Cardiac fibroblast (primary cell): ENCODE measurements around the gene AGFG2.
"Not testable (repeated sequence)": the region's sequence is repeated elsewhere in the genome, so short reads cannot be mapped to it uniquely, and the experiment has no call there.

ENCODE experiments used
- DNase-seq, 2 donors: peaks; one replicate each; pipeline versions ENCODE4 v3.0.0 to v3.0.0-alpha.2; 2010; ENCODE audit warnings: low read depth in 2 of 2
- H3K4me3 ChIP-seq, 2 donors: replicated peaks in 1 of 2; 1 replicate in 1 of 2; 2 replicates in 1 of 2; pipeline ENCODE4 v1.5.1; 2011; ENCODE audit warnings: low read depth in 2 of 2, low read length in 2 of 2, mild to moderate bottlenecking in 2 of 2, moderate library complexity in 1 of 2
- CTCF ChIP-seq: IDR thresholded peaks from one replicate; pipeline ENCODE4 v1.5.1; 2011; ENCODE audit warnings: low read depth, mild to moderate bottlenecking, low read length, inconsistent platforms

Gene AGFG2

GRCh38 chr7:100546926-100547800 lies 8.2 kb downstream of the AGFG2 start:
- no peak for DNase-seq
- no peak overlapping the region for H3K4me3 ChIP-seq
- no peak for TF ChIP-seq CTCF

DNA sequence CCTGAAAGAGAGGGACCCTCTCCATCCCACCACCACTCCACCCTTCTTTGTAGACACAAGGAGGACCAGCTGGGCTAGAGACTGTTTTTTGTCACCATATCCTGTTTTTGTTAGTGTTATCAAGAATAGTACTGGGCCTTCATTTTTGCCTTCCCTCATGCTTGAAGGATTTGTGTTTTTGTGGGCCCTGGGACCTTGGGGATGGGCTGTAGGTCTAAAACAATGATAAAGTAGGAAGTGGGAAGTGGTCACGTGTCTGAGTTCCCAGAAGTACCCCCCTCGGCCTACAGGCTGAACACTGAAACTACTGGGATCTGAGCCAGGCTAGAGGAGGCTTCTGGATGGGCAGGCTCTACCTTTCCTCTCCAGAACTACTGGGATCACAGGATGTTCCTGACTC lies 8.9 kb downstream of the AGFG2 start:
- H3K4me3 ChIP-seq, result no peak overlapping the region
- TF ChIP-seq CTCF, result peak; percentile 9
- peak; percentile 56 to 90 for DNase-seq

GRCh38 chr7:100548446-100548845 lies 9.4 kb downstream of the AGFG2 start:
- peak in 1 of 2 donors; percentile 44 for DNase-seq
- not testable (repeated sequence) for H3K4me3 ChIP-seq

GRCh38 chr7:100552532-100552931 lies 13.5 kb downstream of the AGFG2 start:
- DNase-seq, result no peak
- TF ChIP-seq CTCF, result no peak
- no peak overlapping the region for H3K4me3 ChIP-seq

DNA sequence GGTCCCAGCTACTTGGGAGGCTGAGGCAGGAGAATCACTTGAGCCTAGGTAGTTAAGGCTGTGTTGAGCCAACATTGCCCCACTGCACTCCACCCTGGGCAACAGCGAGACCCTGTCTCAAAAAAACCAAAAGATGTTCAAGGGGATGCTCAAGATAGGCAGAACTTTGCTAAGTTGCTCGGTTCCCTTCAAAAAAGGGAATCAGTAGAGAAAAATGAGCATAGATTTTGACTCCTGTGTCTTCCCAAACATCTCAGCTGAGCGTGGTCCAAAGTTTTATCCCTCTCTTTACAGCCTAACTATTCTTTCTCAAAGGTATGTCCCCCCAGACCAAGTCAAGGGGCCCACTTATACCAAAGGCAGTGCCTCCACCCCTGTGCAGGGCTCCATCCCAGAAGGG lies 14.0 kb downstream of the AGFG2 start:
- DNase-seq, result no peak
- no peak overlapping the region for H3K4me3 ChIP-seq
- no peak for TF ChIP-seq CTCF

GRCh38 chr7:100555701-100556100 lies 16.7 kb downstream of the AGFG2 start:
- no peak overlapping the region for H3K4me3 ChIP-seq
- no peak for DNase-seq
- no peak for TF ChIP-seq CTCF

DNA sequence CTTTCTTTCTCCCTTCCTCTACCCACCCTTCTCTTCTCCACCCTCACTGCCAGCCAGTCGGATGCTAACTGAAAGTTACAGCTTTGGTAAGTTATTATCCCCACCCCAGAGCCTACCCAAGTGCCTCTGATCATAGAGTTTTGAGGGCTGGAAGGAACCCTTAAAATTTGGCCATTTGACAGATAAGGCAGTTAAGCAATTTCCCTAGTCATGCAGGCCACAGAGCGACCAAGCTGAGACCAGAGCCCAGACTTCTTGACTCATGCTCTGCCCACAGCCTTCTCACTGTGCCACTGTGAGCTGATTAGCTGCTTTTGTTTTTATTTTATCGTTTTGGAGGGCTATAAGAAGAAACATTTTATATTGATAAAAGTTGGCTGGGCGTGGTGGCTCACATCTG lies 17.5 kb downstream of the AGFG2 start:
- H3K4me3 ChIP-seq, result no peak overlapping the region
- no peak for TF ChIP-seq CTCF
- peak; percentile 71 to 79 for DNase-seq
